VCaP (cell line): ENCODE measurements around the gene SYK.

ENCODE experiments used
- H3K27ac ChIP-seq: fragments of 450-650 bp; 2 replicates; pipeline ENCODE4 v1.5.1; 2017
- CTCF ChIP-seq: fragments of 450-650 bp; conservative IDR thresholded peaks from 2 replicates; pipeline ENCODE4 v1.5.1; 2017; ENCODE audit warnings: mild to moderate bottlenecking, moderate library complexity

The SYK gene

DNA sequence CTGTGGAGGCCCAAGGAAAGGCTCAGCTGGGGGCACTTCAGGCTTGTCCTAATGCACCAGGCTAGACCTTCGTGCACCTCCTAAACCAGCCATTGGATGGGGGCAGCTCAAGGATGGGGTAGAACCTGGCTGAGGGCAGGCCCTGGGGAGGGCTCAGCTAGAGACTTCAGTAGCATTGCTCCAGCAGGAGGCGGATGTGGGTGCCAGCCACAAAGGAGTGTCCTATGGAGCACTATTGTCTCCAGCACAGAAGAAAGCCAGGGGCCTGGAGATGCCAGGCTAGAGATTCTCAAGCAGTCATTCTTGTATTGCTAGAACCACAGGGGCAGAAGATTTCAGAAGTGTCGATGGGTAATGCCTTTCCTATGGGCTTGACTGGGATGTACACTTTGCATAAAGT is 131.8 kb downstream of the SYK start:
- no peak for TF ChIP-seq CTCF
- no peak overlapping the region for H3K27ac ChIP-seq

- peak overlapping the region; percentile 64 for H3K27ac ChIP-seq
- TF ChIP-seq CTCF, result no peak
Measured at GRCh38 chr9:90939351-90939750, 137.7 kb downstream of the SYK start.

DNA sequence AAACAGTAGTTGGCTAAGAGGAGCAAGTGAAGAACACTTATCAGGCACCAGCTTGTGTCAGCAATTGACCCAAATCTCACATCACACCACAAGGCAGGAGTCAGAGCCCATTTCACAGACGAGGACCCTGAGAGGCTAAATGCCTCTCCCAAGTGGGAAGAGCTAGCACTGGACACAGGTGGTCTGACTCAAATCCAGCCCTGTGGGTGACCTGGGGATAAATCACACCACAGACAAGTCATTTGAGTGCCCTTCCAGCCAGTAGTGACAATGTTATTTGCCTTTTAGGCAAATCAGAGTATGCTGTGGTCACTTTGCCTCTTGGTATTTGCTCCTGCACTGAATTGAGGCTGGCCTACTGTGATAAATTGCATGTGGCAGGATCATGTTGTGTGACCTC is 138.7 kb downstream of the SYK start:
- peak overlapping the region; percentile 64 for H3K27ac ChIP-seq
- TF ChIP-seq CTCF, result no peak

GRCh38 chr9:90941661-90942060 is 140.0 kb downstream of the SYK start:
- H3K27ac ChIP-seq, result no peak overlapping the region; the same call in 1 of the 2 replicates
- TF ChIP-seq CTCF, result no peak

DNA sequence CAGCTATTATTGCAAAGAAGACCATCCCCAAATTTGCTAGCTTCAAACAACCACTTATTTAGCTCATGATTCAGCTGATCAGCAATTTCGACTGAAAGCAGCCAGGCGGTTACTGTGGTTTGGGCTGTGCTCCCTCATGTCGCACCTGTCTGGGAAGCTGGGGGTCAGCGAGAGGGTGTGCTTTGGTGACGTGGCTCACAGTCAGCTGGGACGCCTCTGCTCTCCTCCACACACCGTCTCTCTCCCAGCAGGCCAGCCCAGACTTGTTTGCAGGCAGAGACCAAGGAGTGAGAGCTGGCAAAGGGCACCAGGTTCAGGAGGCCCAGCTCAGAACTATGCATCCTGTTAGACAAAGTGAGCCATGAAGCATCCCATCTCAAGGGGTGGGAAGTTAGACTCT is 140.9 kb downstream of the SYK start:
- H3K27ac ChIP-seq, result no peak overlapping the region
- TF ChIP-seq CTCF, result no peak

GRCh38 chr9:90943341-90943740 is 141.7 kb downstream of the SYK start:
- H3K27ac ChIP-seq, result no peak overlapping the region
- TF ChIP-seq CTCF, result no peak

GRCh38 chr9:90945336-90945735 is 143.7 kb downstream of the SYK start:
- TF ChIP-seq CTCF, result no peak
- H3K27ac ChIP-seq, result no peak overlapping the region

- no peak for TF ChIP-seq CTCF
- H3K27ac ChIP-seq, result peak overlapping the region; percentile 73
Measured at GRCh38 chr9:90946982-90947381, 145.4 kb downstream of the SYK start.
